ENCODE measurements around the gene DUSP3. TPM values are rescaled to one million over a fixed set of nuclear protein-coding genes. Genes with fewer than 3 reads are reported as not detected.

DUSP3 gene
- total RNA-seq, 6 donors from 2014 or later = 58.7 to 122 (median 101) TPM

DNA sequence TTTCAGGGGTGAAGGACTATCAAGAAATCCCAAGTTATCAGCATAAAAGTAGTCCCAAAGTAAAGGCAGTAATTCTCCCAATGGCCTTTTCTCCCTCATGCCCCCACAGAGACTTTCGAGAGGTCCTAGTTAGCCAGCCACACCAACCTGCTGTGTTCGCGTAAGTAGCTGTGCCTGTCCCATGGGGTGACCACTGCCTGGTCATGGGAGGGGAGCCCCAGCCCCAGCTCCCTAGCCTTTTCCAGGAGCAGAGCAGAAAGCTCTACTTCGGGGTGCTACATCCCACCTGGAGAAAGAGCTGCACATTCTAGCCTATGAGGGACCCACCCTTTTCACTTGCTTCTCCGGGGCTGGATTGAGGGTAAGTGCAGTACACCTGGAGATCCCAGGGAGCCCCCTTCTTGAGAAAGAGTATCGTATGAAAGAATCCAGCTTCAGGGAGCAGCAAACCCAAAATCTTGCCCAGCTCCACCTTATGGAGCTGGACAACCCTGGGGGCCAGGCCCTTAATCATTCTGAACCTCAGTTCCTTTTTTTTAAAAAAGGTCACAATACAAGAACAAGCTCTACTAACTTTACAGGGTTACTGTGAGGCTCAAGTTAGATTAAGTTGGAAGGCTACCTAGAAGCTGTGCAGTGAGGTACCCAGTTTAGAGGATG lies 11.6 kb downstream of the DUSP3 start:
- Histone ChIP-seq H3K4me1 (peaks cover 13 to 35% (median 18%) of the 10 kb centered on the region in 4 donors), H3K4me3 (no peak overlapping the region), H3K27me3 (no peaks in the 10 kb centered on the region), H3K27ac (peak overlapping the region in 2 of 4 donors; percentile 2), H3K9me3 (no peaks in the 10 kb centered on the region), H3K36me3 (peaks cover 4 to 69% (median 35%) of the 10 kb centered on the region in 4 donors)
- 65 to 70% methylated on average over 4 to 6 of the region's 6 CpGs for WGBS, 2 donors
- ATAC-seq (ENCODE audit: low FRiP score in 2 of 2) (no peak), DNase-seq (no peak)
- no peak for TF ChIP-seq EP300 (IDR thresholded peaks at IDR 0.05)
- TF ChIP-seq POLR2A (IDR thresholded peaks at IDR 0.05) = no peak
- TF ChIP-seq, protein P1, sequence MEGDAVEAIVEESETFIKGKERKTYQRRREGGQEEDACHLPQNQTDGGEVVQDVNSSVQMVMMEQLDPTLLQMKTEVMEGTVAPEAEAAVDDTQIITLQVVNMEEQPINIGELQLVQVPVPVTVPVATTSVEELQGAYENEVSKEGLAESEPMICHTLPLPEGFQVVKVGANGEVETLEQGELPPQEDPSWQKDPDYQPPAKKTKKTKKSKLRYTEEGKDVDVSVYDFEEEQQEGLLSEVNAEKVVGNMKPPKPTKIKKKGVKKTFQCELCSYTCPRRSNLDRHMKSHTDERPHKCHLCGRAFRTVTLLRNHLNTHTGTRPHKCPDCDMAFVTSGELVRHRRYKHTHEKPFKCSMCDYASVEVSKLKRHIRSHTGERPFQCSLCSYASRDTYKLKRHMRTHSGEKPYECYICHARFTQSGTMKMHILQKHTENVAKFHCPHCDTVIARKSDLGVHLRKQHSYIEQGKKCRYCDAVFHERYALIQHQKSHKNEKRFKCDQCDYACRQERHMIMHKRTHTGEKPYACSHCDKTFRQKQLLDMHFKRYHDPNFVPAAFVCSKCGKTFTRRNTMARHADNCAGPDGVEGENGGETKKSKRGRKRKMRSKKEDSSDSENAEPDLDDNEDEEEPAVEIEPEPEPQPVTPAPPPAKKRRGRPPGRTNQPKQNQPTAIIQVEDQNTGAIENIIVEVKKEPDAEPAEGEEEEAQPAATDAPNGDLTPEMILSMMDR (IDR thresholded peaks at IDR 0.05) = no peak
- no peak for TF ChIP-seq POLR2AphosphoS5 (IDR thresholded peaks at IDR 0.05)

DNA sequence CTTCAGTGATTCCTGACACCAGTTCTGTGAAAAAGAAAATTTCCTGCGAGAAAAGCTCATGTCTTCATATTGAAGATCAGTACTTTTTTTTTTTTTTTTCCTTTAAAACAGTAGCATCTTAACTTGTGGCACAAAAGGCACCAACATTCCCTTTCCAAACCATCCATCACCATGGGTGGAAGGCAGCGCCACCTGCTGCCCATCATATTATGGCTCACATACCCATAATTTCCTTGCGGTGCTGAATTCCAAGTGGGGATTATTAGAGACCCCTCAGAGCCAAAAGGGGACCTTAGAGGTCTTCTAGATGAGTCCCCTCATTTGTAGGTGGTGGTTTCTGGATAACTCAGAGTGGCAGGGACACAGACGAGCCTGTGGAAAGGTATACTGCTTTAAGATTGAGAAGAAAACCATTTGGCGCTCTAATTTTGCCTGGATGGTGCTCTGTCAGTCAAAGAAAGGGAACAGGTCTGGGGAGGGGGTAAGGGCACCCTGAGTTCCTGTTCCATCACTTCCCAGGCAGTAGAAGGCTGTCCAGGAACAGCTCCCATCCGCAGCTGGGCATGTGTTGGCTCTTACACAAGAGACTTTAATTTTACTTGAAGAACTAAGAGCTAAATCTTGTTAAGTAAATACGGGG lies 12.2 kb downstream of the DUSP3 start:
- no peak overlapping the region for H3K27ac ChIP-seq
- DNase-seq (peak in 1 of 2 donors; percentile 47), ATAC-seq (ENCODE audit: low FRiP score in 2 of 2) (peak in 1 of 2 donors; percentile 60)
- TF ChIP-seq POLR2A (IDR thresholded peaks at IDR 0.05) (no peak), POLR2AphosphoS5 (IDR thresholded peaks at IDR 0.05) (no peak)
- TF ChIP-seq, protein P1 (IDR thresholded peaks at IDR 0.05) = peak; percentile 39 to 76 (median 58)
- peaks cover 13 to 33% (median 18%) of the 10 kb centered on the region in 4 donors for H3K4me1 ChIP-seq
- no peak overlapping the region for H3K4me3 ChIP-seq
- WGBS, 2 donors = 51 to 55% methylated on average over 7 of the region's 7 CpGs
- no peaks in the 10 kb centered on the region for H3K9me3 ChIP-seq
- no peaks in the 10 kb centered on the region for H3K27me3 ChIP-seq
- peaks cover 4 to 63% (median 29%) of the 10 kb centered on the region in 4 donors for H3K36me3 ChIP-seq

DNA sequence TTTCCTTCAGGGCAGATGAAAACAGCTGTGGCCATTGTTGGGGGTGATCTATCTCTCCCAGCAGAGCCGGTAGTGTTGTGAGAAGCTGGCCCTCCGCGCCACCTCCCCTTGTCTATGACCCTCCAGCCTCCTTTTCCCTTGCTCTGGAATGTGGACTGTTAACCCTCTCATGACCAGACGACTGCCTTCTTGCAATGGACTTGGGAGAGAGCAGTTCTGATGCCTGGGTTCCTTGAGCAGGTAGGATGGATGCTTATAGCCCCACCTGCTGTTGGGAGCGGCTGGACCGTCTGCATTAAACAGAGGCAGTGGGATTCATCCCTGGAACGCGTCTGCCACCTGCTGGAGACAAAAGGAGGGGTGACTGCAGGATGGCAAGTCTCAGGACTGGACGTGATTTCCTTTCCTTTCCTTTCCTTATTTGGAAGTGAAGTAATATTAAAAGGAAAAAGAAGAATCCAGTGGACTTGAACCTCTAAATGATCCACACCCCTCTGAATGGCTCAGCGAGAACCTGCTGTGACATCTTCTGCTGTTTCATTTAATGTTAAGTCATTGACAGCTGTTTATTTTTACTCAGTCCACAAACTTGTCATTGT lies 18.4 kb downstream of the DUSP3 start:
- ATAC-seq (ENCODE audit: low FRiP score in 2 of 2) = peak; percentile 92 to 94
- Histone ChIP-seq H3K4me1 (peaks cover 4 to 19% (median 6%) of the 10 kb centered on the region in 4 donors), H3K27me3 (no peaks in the 10 kb centered on the region), H3K36me3 (peaks cover 0 to 8% (median 0%) of the 10 kb centered on the region in 4 donors), H3K27ac (no peak overlapping the region), H3K9me3 (no peaks in the 10 kb centered on the region), H3K4me3 (no peak overlapping the region)
- TF ChIP-seq, protein P1 (IDR thresholded peaks at IDR 0.05) = peak; percentile 92 to 98 (median 96)
- TF ChIP-seq POLR2AphosphoS5 (IDR thresholded peaks at IDR 0.05) = no peak
- DNase-seq = peak in 1 of 2 donors; percentile 93
- 4 to 5% methylated on average over 10 of the region's 10 CpGs for WGBS, 2 donors

DNA sequence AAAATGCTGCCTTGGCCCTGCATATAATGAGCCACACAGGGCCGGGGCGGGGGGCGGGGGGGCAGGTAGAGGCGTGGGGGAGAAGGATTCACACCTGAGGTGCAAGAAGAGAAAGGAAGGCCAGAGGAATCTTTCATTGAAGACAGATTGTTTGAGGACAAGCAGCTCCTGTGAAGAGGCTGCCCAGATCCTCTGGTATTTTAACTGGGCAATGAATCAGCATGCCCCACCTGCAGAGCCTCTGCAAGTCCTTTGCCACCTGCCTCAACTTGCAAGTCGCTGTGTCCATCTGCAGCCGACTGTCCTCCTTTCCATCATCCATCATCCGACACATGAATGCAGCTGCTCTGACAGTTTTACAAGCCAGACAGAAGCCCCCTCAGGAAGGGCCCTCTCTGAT lies 18.9 kb downstream of the DUSP3 start:
- no peak for TF ChIP-seq POLR2A (IDR thresholded peaks at IDR 0.05)
- no peak for TF ChIP-seq POLR2AphosphoS5 (IDR thresholded peaks at IDR 0.05)
- no peak for TF ChIP-seq EP300 (IDR thresholded peaks at IDR 0.05)
- TF ChIP-seq, protein P1 (IDR thresholded peaks at IDR 0.05) = no peak

More for the DNA sequence above, 18.9 kb downstream of the DUSP3 start:
- 63 to 75% methylated on average over 7 of the region's 7 CpGs for WGBS, 2 donors
- DNase-seq (no peak), ATAC-seq (ENCODE audit: low FRiP score in 2 of 2) (no peak)
- Histone ChIP-seq H3K9me3 (no peaks in the 10 kb centered on the region), H3K4me1 (peaks cover 8 to 22% (median 11%) of the 10 kb centered on the region in 4 donors), H3K27me3 (no peaks in the 10 kb centered on the region), H3K4me3 (no peak overlapping the region), H3K36me3 (peaks cover 0 to 2% (median 0%) of the 10 kb centered on the region in 4 donors), H3K27ac (no peak overlapping the region)
